ENCODE measurements around the gene UTP25.

Gene UTP25

GRCh38 chr1:209840611-209841010 lies 12.8 kb downstream of the UTP25 start:
- DNase-seq: no peak

DNA sequence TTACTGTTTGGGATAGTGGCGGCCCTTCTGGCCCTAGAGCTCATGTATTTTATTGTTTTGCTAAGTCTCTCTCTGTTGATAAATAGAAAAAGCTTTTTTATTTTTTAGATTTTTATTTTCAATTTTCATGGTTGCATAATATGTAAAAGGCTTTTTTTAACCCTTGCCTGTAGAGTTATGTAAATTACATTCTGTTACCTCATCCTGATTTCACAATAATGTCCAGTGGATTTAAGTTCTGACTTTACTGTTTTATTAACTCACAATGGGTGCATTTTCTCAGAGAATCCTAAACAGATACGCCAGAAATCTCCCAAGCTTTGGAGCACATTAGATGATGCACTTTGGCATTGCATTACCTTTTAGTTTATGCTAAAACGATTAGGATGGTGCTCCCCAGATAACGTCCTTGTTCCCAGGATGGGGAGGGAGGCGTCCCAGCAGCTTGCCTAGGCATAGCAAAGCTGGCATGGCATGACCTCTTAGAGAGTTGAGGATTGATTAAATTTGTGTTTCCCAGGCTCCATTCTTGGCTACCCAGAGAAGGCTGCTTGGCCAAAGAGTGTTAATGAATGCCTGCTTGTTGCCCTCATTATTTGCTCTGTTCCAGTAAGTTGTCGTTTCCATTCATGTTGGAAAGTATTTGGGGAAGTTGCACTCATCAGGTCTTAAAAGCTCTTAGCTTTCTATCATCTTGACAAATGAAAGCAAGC lies 17.1 kb downstream of the UTP25 start:
- DNase-seq: peak; percentile 78

GRCh38 chr1:209845408-209845725 lies 17.6 kb downstream of the UTP25 start:
- no peak for DNase-seq

DNA sequence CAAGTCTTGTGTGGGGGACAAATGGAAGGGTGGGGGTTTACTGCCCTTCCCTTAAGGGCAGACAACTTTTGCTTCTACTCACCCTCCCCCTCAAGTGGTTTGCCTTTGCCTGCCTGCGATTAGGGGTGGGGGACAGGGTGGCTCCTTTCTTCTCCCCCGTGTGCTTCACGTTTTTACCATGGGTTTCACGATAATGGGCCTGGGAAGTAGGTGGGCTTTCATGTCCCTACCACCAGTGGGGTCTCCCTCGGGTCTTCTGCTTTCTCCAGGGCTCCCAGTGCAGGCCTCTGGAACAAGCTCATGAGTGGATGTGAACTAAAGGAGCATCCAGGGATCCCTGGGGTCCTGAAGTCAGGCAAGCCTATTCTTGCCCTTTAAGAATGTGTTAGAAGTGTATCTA lies 21.6 kb downstream of the UTP25 start:
- no peak for DNase-seq

DNA sequence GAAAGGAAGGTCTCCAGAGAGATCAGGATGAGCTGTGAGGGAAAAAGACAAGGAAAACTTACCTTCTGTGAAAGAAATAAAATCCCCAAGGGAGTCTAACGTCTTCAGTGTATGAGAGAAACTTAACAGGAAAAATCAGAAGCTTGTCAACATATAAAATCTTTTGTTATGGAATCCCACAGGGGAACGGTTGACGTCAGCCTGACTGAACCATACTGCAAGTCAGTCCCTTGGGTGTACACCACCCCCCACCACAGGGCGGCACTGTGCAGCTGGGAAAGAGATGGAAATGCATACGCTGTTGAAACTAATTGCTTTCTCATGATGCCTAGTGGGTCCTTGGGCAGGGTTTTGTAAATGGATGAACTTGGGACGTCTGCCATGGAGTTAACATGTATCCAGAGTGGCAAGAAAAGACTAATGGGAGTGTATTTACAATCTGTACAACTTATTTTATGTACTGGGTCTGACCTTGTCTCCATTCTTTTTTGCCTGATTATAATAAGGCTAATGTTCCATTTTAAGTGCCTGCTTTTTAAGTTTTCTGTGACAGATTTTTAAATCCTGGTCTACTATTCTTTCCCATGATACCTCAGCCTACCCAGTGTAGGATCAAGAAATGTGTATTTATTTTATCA lies 22.7 kb downstream of the UTP25 start:
- DNase-seq: no peak

GRCh38 chr1:209853676-209854075 lies 25.9 kb downstream of the UTP25 start:
- DNase-seq: no peak

DNA sequence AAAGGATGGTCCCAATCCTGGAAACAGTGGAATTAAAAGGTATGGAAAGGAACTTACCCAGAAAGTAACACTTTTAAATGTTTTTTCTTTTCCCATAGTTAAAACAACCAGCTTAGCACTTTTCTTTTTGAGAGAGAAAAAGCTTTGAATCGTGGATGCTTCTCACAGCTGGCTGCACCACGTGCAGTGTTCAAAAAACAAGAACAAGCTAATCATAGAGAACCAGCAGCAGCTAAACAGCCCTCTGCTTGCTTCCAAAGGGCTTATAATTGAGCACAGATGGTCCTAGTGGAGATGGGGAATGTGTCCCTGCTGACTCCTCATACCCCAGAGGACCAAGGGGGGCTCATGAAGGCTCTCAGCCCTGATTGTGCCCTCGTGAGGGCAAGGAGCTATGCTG lies 26.4 kb downstream of the UTP25 start:
- DNase-seq: no peak

GRCh38 chr1:209855006-209855405 lies 27.2 kb downstream of the UTP25 start:
- DNase-seq: no peak

DNA sequence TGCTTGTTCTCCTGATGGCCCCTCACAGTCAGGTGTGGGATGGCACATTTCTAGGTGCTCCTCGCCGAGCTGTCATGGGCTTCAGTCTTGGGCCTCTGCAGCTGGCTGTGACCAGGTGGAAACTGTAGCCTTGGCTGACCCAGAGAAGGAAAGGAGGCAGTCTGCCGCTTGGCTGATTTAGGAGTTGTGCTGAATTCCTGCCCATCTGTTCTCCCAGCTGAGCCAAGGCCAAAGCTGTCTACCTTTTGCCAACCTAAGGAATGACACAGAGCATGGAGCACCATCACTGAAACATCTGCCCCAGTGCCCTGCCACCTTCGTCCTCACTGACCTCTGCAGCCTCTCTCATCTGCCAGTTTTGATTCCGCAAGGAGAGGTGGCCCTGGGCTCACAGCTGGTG lies 27.9 kb downstream of the UTP25 start:
- DNase-seq: no peak

GRCh38 chr1:209858561-209859103 lies 30.9 kb downstream of the UTP25 start:
- no peak for DNase-seq

DNA sequence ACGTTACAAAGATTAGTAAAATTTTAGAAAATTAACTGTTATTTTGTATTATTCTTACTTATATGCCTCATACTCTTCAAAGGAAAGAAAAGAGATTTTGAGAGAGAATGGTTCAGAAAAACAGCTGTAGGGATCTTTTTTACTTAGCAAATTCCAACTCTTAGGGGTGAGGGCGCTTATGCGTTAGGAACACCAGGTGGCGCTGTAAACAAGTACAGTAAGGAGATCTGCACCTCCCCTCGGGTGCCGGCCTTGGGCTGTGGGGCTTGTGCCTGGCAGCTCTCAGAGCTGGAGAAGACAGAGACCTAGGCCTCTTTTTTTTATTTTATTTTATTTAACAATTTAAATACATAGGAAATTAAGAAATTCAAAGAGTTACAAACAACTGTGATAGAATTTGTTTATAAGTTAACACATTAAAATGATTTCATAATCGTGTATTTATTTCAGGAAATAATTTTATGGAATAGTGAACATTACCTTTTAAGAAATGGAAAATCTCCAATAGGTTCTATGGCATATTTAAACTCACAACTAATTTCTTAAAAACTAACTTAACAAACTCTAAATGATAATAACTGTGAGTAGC lies 32.6 kb downstream of the UTP25 start:
- peak; percentile 82 for DNase-seq

DNA sequence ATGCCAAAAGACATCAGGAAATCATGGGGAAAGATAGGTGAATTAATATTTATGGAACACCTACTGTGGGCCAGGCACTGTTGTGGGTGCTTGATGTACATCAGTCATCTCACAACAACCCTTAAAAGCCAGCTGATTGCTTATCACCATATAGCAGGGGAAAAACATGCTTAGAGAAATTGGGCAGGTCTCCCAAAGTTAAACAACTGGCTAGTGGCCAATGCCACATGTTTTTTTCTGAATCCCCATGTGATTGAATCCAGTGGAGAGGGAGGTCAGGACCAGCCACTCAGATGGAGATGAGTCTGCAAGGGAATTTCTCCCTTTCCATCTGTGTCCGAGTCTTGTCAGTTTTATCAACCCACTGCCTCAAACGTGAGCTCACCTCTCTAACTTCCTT lies 33.5 kb downstream of the UTP25 start:
- no peak for DNase-seq

- DNase-seq: no peak
Observed at GRCh38 chr1:209862391-209863356, 34.9 kb downstream of the UTP25 start.

- no peak for DNase-seq
Observed at GRCh38 chr1:209863766-209864485, 36.2 kb downstream of the UTP25 start.

GRCh38 chr1:209866201-209866600 lies 38.4 kb downstream of the UTP25 start:
- no peak for DNase-seq

- DNase-seq: no peak
Observed at GRCh38 chr1:209869291-209870149, 41.7 kb downstream of the UTP25 start.

GRCh38 chr1:209870151-209870831 lies 42.5 kb downstream of the UTP25 start:
- no peak for DNase-seq

GRCh38 chr1:209871006-209871405 lies 43.2 kb downstream of the UTP25 start:
- no peak for DNase-seq

GRCh38 chr1:209871430-209871829 lies 43.7 kb downstream of the UTP25 start:
- no peak for DNase-seq

DNA sequence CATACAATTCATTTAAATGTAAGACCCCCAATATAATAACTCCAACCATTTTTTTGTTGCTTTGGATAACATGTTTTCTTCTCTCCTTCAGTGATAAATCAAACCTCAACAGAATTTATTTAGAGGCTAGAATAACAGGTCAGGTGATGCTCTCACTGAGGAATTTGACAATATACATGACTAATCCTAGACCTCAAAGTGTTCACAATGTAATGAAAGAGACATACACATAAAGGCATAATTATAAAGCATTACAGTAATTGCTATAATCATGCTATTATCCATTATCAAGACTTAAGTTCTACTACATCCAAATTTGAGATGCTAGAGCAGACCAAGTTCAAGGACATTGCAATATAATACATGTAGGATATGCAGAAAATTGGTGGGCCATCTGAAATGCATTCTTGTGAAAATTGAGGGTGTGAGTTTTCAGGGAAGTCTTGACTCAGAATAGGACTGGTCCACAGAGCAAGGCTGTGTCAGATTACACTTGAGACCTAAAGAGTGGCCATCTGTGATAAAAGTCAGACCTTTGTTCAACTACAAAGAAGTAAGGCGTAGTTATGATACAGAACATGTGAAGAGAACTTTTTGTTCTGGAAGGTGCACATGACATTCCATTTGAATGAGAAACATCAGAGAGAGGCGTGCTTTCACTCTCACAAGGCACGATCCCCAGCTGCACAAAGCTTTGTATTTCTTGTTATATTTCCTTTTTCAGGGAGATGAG lies 45.5 kb downstream of the UTP25 start:
- DNase-seq: no peak

All from NCI-H345 (cell line).